ENCODE data around the gene PRSS57.
A peak's percentile ranks its signal among the peaks of the same experiment; 100 is the strongest.
"Not testable (repeated sequence)": the region's sequence is repeated elsewhere in the genome, so short reads cannot be mapped to it uniquely, and the experiment has no call there.

PRSS57 gene

DNA sequence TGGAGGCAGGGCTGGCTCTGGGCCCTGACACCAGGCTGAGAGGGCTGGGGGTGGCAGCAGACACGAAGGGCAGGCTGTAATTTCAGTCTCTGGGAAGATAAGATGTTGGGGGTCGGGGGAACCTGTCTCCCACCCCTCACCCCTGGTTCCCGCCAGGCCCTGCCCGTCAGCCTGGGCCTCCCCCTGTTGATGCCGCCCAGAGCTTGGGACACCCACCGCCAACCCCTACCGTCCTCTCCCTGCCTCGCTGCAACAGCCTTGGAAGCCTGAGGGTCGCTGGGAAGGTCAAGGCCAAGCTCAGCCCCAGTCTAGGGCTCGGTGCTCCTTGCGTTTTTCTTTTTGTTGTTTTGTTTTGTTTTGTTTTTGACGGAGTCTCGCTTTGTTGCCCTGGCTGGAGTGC lies 28.0 kb upstream of the PRSS57 start:
- DNase-seq (ENCODE audit: low read depth in 3 of 3), result no peak

- DNase-seq (ENCODE audit: low read depth in 3 of 3), result no peak
Observed at GRCh38 chr19:722553-723101, 27.4 kb upstream of the PRSS57 start.

DNA sequence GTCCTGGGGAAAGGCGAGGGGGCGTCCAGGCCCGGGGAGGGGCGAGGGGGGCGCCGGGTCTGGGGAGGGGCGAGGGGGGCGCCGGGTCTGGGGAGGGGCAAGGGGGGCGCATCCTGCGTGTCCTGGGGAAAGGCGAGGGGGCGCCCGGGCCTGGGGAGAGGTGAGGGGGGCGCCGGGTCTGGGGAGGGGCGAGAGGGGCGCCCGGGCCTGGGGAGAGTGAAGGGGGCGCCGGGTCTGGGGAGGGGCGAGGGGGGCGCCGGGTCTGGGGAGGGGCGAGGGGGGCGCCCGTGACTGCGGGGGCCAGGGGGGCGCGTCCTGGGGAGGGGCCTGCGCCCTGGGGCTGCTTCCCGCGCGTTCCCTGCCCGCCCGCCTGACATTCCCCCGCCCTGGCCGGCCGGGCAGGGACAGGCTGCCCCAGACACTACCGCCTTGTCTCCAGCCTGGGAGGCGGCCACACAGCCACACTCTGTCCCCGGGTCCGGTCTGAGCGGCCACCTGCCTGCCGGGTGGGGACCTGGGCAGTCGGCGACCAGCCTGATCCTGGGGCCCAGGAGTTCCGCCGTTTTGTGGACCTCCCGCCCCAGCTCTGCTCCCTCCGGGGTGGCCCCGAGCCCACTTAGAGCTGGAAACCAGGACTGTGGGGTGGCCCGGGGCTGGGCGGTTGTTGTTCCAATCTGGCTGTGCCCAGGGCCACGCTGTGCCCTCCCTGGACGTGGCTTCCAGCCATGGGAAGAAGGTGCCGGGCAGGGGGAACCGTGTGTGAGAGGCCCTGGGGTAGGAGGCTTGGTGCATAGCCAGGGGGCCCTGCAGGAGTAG lies 25.3 kb upstream of the PRSS57 start:
- DNase-seq (ENCODE audit: low read depth in 3 of 3), result no peak

- no peak for DNase-seq (ENCODE audit: low read depth in 3 of 3)
Observed at GRCh38 chr19:719636-720344, 24.5 kb upstream of the PRSS57 start.

DNA sequence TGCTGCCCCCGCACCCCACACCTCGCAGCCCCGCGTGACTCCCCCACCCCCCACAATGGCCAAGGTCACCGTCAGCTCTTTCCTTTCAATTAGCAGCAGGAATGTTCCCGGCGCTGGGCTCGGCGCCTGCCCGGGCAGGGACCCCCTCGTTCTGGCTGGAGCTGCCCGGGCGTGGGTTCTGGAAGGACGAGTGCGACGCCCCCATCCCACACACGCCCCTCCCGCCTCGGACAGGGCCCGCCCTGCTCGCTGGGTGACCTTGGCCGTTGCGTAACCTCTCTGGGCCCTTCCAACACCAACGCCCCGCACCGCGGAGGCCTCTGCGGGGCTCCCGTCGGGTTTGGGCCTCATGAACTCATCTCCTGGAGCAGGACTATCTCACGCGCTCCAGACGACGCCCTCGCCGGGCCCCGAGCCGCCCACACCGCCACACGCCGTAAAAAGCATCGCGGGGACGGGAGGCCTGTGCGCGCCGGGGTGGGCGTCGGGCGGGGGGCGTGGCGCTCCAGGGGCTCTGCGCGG lies 23.8 kb upstream of the PRSS57 start:
- no peak for DNase-seq (ENCODE audit: low read depth in 3 of 3)

GRCh38 chr19:718251-718951 lies 23.1 kb upstream of the PRSS57 start:
- DNase-seq (ENCODE audit: low read depth in 3 of 3), result no peak

DNA sequence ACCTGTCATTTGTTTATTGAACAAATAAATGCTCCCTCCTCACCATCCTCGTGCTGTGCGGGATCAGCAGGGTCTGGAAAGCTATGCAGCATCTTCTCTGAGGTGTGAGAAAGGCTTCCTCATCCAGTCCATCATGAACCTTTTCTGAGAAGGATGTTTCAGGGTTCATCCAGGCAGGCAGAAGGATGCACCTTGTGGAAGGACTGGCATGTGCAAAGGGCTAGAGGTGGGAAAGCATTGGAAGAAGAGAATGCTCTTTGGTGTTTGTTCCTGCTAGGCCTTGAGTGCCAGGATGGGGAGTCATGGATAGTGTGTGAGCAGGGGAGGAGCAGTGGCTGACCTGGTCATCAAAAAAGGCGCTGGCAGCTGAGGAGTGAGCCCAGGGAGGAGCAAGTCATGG lies 20.1 kb upstream of the PRSS57 start:
- no peak for DNase-seq (ENCODE audit: low read depth in 3 of 3)

GRCh38 chr19:711254-711653 lies 16.0 kb upstream of the PRSS57 start:
- DNase-seq (ENCODE audit: low read depth in 3 of 3), result no peak

GRCh38 chr19:710767-711166 lies 15.5 kb upstream of the PRSS57 start:
- no peak for DNase-seq (ENCODE audit: low read depth in 3 of 3)

GRCh38 chr19:709965-710571 lies 14.8 kb upstream of the PRSS57 start:
- no peak for DNase-seq (ENCODE audit: low read depth in 3 of 3)

DNA sequence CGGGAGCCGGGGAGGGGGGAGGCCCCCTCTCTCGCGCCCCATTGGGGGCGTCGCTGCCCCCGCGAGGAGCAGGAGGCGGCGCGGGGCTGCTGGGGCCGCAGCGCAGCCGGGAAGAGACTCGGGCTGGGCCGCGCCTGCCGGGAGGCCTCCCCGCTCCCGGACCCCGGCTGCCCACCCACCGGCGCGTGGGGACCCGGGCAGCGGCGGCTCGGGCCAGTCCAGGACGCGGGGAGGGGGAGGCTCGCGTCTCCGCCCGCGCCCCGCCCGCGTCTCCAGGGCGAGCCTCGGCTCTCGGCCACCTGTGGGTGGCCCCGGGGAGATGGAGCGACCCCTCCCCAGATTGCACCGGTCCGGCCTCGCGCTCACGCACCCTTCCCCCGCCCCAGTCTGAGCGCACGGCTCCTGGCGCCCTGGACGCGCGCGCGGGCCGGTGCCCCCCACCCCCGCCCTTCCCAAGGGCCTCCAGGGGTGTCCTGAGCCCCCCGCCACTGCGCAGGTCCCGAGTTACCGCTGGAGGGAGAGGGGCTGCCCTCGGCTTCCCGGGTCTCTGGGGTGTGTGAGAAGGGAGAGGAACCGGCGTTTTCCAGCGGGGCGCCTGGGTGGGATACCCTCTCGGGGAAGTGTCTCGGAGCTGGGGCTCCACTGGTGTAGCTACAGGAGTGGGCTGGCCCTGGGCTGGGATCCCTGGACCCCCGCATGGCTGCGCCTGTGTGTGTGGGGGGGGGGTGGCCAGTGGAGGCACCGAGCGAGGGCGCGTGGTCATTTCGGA lies 14.1 kb upstream of the PRSS57 start:
- DNase-seq (ENCODE audit: low read depth in 3 of 3), result no peak

- no peak for DNase-seq (ENCODE audit: low read depth in 3 of 3)
Observed at GRCh38 chr19:708154-709143, 13.2 kb upstream of the PRSS57 start, which contains the start of gene PALM. PALM (plus strand) TSS chr19:708935; CDS start chr19:709147, 212 bp downstream.

GRCh38 chr19:704447-704741 lies 9.1 kb upstream of the PRSS57 start:
- DNase-seq (ENCODE audit: low read depth in 3 of 3), result no peak

DNA sequence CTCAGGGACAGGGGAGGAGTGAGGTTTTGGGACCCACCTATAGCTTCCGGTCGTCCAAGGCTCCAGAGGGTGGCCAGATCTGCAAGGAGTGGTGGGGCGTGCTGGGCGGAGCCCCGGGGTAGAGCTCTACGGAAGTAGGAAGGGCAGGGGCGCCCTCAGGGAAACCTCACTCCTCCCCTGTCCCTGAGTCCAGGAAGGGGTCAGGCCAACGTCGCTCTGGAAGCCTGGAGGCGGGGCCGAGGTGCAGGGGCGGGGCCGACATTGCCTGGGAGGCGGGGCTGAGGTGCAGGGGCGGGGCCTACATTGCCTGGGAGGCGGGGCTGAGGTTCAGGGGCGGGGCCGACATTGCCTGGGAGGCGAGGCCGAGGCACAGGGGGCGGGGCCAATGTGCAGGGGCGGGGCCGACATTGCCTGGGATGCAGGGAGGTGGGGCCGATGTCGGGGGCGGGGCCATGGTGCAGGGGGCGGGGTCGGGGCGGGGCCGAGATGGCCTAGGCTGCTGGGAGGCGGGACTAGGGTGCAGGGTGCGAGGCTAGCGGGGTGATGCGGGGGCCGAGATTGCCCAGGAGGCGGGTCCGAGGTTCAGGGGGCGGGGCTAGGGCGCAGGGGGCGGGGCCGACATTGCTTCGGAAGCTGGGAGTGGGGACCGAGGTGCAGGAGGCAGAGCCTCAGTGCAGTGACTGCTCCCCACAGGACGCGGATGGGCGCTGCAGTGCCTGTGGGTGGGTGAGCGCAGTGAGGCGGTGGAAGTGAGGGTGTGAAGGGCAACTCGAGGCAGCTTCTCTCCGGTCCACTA lies 8.6 kb upstream of the PRSS57 start:
- DNase-seq (ENCODE audit: low read depth in 3 of 3), result peak in 2 of 3 experiments; percentile 34 to 69

DNA sequence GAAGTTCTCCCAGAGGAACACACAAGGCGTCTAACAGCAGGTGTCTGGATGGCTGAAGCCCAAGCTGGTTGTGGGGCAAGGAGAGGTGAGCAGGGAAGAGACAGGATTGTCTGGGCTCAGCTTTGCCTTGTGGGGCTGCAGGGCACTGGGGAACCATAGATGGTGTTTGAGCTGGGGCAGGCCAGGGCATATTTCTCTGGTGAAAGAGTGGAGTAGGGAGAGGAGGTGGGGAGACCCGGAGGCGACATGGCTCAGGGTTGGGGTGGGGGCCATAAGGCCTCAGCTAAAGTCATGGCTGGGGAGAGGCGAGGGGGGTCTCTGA lies 8.0 kb upstream of the PRSS57 start:
- DNase-seq (ENCODE audit: low read depth in 3 of 3), result no peak

DNA sequence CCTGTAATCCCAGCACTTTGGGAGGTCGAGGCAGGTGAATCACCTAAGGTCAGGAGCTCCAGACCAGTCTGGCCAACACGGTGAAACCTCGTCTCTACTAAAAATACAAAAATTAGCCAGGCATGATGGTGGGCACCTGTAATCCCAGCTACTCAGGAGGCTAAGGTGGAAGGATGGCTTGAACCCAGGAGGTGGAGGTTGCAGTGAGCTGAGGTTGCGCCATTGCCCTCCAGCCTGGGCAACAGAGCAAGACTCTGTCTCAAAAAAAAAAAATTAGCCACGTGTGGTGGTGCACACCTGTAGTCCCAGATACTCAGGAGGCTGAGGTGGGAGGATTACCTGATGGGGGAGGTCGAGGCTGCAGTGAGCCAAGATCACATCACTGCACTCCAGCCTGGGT lies 7.6 kb upstream of the PRSS57 start:
- not testable (repeated sequence) for DNase-seq (ENCODE audit: low read depth in 3 of 3)

DNA sequence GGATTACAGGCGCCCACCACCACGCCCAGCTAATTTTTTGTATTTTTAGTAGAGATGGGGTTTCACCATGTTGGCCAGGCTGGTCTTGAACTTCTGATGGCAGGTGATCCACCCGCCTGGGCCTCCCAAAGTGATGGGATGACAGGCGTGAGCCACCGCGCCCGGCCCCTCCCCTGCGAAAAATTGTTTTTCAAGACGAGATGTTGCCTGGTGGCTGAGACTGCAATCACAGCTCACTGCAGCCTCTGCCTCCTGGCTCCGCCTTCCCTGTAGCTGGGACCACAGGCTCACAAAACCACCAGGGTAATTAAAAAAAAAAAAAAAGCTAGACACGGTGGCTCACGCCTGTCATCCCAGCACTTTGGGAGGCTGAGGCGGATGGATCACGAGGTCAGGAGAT lies 4.6 kb upstream of the PRSS57 start:
- DNase-seq (ENCODE audit: low read depth in 3 of 3), result not testable (repeated sequence)

DNA sequence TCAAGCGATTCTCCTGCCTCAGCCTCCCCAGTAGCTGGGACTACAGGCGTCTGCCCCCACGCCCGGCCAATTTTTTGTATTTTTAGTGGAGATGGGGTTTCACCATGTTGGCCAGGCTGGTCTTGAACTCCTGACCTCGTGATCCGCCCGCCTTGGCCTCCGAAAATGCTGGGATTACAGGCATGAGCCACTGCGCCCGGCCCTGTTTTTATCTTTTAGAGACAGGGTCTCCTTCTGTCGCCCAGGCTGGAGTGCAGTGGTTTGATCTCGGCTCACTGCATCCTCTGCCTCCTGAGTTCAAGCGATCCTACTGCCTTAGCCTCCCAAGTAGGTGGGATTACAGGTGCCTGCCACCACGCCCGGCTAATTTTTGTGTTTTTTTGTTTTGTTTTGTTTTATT lies 3.3 kb upstream of the PRSS57 start:
- DNase-seq (ENCODE audit: low read depth in 3 of 3), result not testable (repeated sequence)
